Measurements from ENCODE around the gene TRIP12.

GRCh38 chr2:229927817-229928321 lies 6.1 kb upstream of the TRIP12 start:
- TF ChIP-seq, protein P1, sequence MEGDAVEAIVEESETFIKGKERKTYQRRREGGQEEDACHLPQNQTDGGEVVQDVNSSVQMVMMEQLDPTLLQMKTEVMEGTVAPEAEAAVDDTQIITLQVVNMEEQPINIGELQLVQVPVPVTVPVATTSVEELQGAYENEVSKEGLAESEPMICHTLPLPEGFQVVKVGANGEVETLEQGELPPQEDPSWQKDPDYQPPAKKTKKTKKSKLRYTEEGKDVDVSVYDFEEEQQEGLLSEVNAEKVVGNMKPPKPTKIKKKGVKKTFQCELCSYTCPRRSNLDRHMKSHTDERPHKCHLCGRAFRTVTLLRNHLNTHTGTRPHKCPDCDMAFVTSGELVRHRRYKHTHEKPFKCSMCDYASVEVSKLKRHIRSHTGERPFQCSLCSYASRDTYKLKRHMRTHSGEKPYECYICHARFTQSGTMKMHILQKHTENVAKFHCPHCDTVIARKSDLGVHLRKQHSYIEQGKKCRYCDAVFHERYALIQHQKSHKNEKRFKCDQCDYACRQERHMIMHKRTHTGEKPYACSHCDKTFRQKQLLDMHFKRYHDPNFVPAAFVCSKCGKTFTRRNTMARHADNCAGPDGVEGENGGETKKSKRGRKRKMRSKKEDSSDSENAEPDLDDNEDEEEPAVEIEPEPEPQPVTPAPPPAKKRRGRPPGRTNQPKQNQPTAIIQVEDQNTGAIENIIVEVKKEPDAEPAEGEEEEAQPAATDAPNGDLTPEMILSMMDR (conservative IDR thresholded peaks at IDR 0.05) = no peak
- no peak for TF ChIP-seq ZFX (IDR thresholded peaks at IDR 0.05)

Data from C4-2B (cell line).